ENCODE measurements around the gene PAK6.

PAK6 gene

GRCh38 chr15:40278026-40278425 lies 39.2 kb downstream of the PAK6 start:
- DNase-seq, result no peak

GRCh38 chr15:40279437-40280141 lies 40.7 kb downstream of the PAK6 start:
- DNase-seq, result peak; percentile 65

- no peak for DNase-seq
These were observed 41.6 kb downstream of the PAK6 start for GRCh38 chr15:40280260-40281056.

- no peak for DNase-seq
These were observed 42.4 kb downstream of the PAK6 start for GRCh38 chr15:40281057-40281800.

- no peak for DNase-seq
These were observed 42.9 kb downstream of the PAK6 start for GRCh38 chr15:40281801-40282146.

GRCh38 chr15:40282147-40282868 lies 43.4 kb downstream of the PAK6 start:
- DNase-seq, result peak; percentile 34

GRCh38 chr15:40282869-40283614 lies 44.2 kb downstream of the PAK6 start, which contains the start of gene ANKRD63:
Gene ANKRD63 (minus strand): TSS chr15:40283064. CDS start chr15:40282586, 478 bp downstream.
- DNase-seq, result peak; percentile 16

GRCh38 chr15:40283615-40284300 lies 44.9 kb downstream of the PAK6 start:
- DNase-seq, result no peak

GRCh38 chr15:40285151-40285550 lies 46.3 kb downstream of the PAK6 start:
- DNase-seq, result no peak

GRCh38 chr15:40285554-40286011 lies 46.7 kb downstream of the PAK6 start:
- no peak for DNase-seq

GRCh38 chr15:40286061-40286532 lies 47.2 kb downstream of the PAK6 start:
- DNase-seq, result no peak

GRCh38 chr15:40286794-40287193 lies 47.9 kb downstream of the PAK6 start:
- DNase-seq, result no peak

- no peak for DNase-seq
These were observed 48.6 kb downstream of the PAK6 start for GRCh38 chr15:40287505-40287904.

- no peak for DNase-seq
These were observed 49.1 kb downstream of the PAK6 start for GRCh38 chr15:40287968-40288367.

- DNase-seq, result no peak
These were observed 50.4 kb downstream of the PAK6 start for GRCh38 chr15:40289140-40289775.

GRCh38 chr15:40290545-40290917 lies 51.7 kb downstream of the PAK6 start:
- DNase-seq, result no peak

- DNase-seq, result no peak
These were observed 52.2 kb downstream of the PAK6 start for GRCh38 chr15:40290918-40291574.

GRCh38 chr15:40292246-40292645 lies 53.4 kb downstream of the PAK6 start:
- no peak for DNase-seq

- DNase-seq, result no peak
These were observed 54.1 kb downstream of the PAK6 start for GRCh38 chr15:40293006-40293405.
